Body of pancreas (tissue), 4 donors: ENCODE data around the gene TALDO1. TPM values are rescaled to one million over a fixed set of nuclear protein-coding genes. Genes with fewer than 3 reads are reported as not detected.

Experiments used
- ATAC-seq: fragments of 150-250 bp; one replicate; pipeline ENCODE4 v1.9.1; 2016
- DNase-seq, 4 donors: peaks; one replicate each; pipeline ENCODE4 v3.0.0-alpha.2; 2019
- H3K27ac ChIP-seq, 4 donors: fragments of 200-600 bp; sonication (generic); 1 replicate in 3 of 4; 2 replicates in 1 of 4; pipeline versions ENCODE4 v1.5.1 to v1.6.1; 2016 to 2019; ENCODE audit warnings: mild to moderate bottlenecking in 1 of 4, mixed read lengths in 1 of 4, moderate library complexity in 1 of 4
- H3K27me3 ChIP-seq, 2 donors: fragments of 200-600 bp; sonication (generic); one replicate each; pipeline ENCODE4 v1.6.0; 2016; ENCODE audit warnings: mild to moderate bottlenecking in 1 of 2
- H3K36me3 ChIP-seq, 2 donors: fragments of 200-600 bp; sonication (generic); replicated peaks in 1 of 2; 2 replicates each; pipeline ENCODE4 v1.5.1; 2016; ENCODE audit warnings: low read depth in 2 of 2; ENCODE audit not compliant: insufficient read depth in 1 of 2
- H3K4me1 ChIP-seq: fragments of 200-600 bp; sonication (generic); one replicate; pipeline ENCODE4 v1.6.0; 2016
- H3K4me3 ChIP-seq, 2 donors: fragments of 200-600 bp; sonication (generic); 1 replicate in 1 of 2; 2 replicates in 1 of 2; pipeline ENCODE4 v1.5.1; 2016 to 2019
- H3K9me3 ChIP-seq, 3 donors: fragments of 200-600 bp; sonication (generic); 1 replicate in 2 of 3; 2 replicates in 1 of 3; pipeline ENCODE4 v1.5.1; 2016
- CTCF ChIP-seq, 7 experiments: fragments of 450-650 bp in 4 of 7; fragments of 200-600 bp in 3 of 7; sonication (generic) in 3 of 7; IDR thresholded peaks; one replicate each; pipeline ENCODE4 v1.5.1; 2016 to 2019; ENCODE audit warnings: antibody characterized with exemption in 7 of 7
- POLR2A ChIP-seq, 3 donors: fragments of 450-650 bp; IDR thresholded peaks; one replicate each; pipeline ENCODE4 v1.6.1; 2016; ENCODE audit warnings: antibody characterized with exemption in 3 of 3, mild to moderate bottlenecking in 2 of 3
- WGBS, 2 donors: methylation state at CpG; one replicate each; pipeline ENCODE4 v1.1.5; 2017; 5-methylcytosine and 5-hydroxymethylcytosine counted together
- intact Hi-C: fragments of 100-400 bp; cut with DNase I; formaldehyde crosslinking; loops from one replicate; pipeline ENCODE4 v1.15.1; 2023
- total RNA-seq, 2 donors: library from RNA; depleted of rRNA; stranded (reverse); fragments of >200 nt; gene quantifications; one replicate each; pipeline ENCODE4 v1.1.0, GENCODE V29; 2016

TALDO1 gene
- total RNA-seq, 2 donors from 2014 or later: 78.9 to 119 TPM

GRCh38 chr11:783581-784015, 36.3 kb downstream of the TALDO1 start:
- H3K4me1 ChIP-seq: peaks cover 17% of the 10 kb centered on the region
- H3K9me3 ChIP-seq: no peaks in the 10 kb centered on the region
- TF ChIP-seq CTCF (IDR thresholded peaks at IDR 0.05): peak; percentile 54 to 85 (median 79)
- peak in 2 of 3 donors; percentile 52 for TF ChIP-seq POLR2A (IDR thresholded peaks at IDR 0.05)
- peak overlapping the region in 3 of 4 donors; percentile 29 to 61 (median 59) for H3K27ac ChIP-seq
- no peaks in the 10 kb centered on the region for H3K27me3 ChIP-seq
- H3K4me3 ChIP-seq: no peak overlapping the region
- 8 to 28% methylated on average over 21 to 24 of the region's 24 CpGs for WGBS, 2 donors
- intact Hi-C loops: no loop called here
- peak; percentile 94 for ATAC-seq
- peak; percentile 84 to 93 (median 90) for DNase-seq
- no peaks in the 10 kb centered on the region for H3K36me3 ChIP-seq

- 67 to 76% methylated on average over 10 to 23 of the region's 24 CpGs for WGBS, 2 donors
- intact Hi-C loops: no loop called here
- no peaks in the 10 kb centered on the region for H3K27me3 ChIP-seq
- no peak overlapping the region for H3K4me3 ChIP-seq
- TF ChIP-seq POLR2A (IDR thresholded peaks at IDR 0.05): no peak
- no peak for TF ChIP-seq CTCF (IDR thresholded peaks at IDR 0.05)
- H3K27ac ChIP-seq: no peak overlapping the region
- peaks cover 13% of the 10 kb centered on the region for H3K4me1 ChIP-seq
- ATAC-seq: no peak
- no peaks in the 10 kb centered on the region for H3K36me3 ChIP-seq
- H3K9me3 ChIP-seq: no peaks in the 10 kb centered on the region
- DNase-seq: no peak
Observed at GRCh38 chr11:786235-787083, 39.2 kb downstream of the TALDO1 start.

GRCh38 chr11:787084-787675, 39.9 kb downstream of the TALDO1 start:
- H3K27me3 ChIP-seq: no peaks in the 10 kb centered on the region
- WGBS, 2 donors: 83 to 93% methylated on average over 11 to 24 of the region's 24 CpGs
- H3K4me1 ChIP-seq: peaks cover 13% of the 10 kb centered on the region
- ATAC-seq (no peak), DNase-seq (no peak)
- TF ChIP-seq POLR2A (IDR thresholded peaks at IDR 0.05) (no peak), CTCF (IDR thresholded peaks at IDR 0.05) (no peak)
- H3K27ac ChIP-seq: no peak overlapping the region
- H3K9me3 ChIP-seq: no peaks in the 10 kb centered on the region
- no peak overlapping the region for H3K4me3 ChIP-seq
- H3K36me3 ChIP-seq: peaks cover 0 to 5% of the 10 kb centered on the region in 2 donors
- intact Hi-C loops: no loop called here

GRCh38 chr11:788009-788640, 40.9 kb downstream of the TALDO1 start:
- intact Hi-C loops: no loop called here
- DNase-seq: no peak
- Histone ChIP-seq H3K27ac (no peak overlapping the region), H3K9me3 (no peaks in the 10 kb centered on the region), H3K4me1 (peaks cover 19% of the 10 kb centered on the region), H3K4me3 (no peak overlapping the region), H3K36me3 (peaks cover 0 to 5% of the 10 kb centered on the region in 2 donors), H3K27me3 (no peaks in the 10 kb centered on the region)
- WGBS, 2 donors: 53 to 60% methylated on average over 6 to 17 of the region's 28 CpGs
- TF ChIP-seq CTCF (IDR thresholded peaks at IDR 0.05) (no peak), POLR2A (IDR thresholded peaks at IDR 0.05) (no peak)
- no peak for ATAC-seq
